GM19238 (cell line): ENCODE results near the gene PI4K2B.
"Not testable (repeated sequence)": the region's sequence is repeated elsewhere in the genome, so short reads cannot be mapped to it uniquely, and the experiment has no call there.

Experiments
- DNase-seq: peaks from one replicate; pipeline ENCODE4 v3.0.0; 2011; ENCODE audit warnings: low spot score; ENCODE audit not compliant: insufficient read length

The PI4K2B gene

DNA sequence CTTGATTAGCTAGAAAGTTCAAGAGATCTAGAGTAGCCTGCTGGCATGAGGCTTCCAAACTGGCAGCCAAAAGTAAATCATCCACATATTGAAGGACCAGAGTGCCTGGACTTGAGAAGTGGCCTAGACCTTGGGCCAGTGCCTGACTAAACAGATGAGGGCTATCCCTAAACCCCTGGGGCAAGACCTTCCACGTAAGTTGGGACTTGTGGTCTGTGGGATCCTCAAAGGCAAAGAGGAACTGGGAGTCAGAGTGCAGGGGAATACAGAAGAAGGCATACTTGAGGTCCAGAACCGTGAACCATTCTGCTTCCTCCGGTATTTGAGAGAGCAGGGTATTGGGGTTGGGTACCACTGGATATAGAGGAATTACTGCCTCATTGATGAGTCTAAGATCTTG, 8.4 kb downstream of the PI4K2B start:
- not testable (repeated sequence) for DNase-seq

GRCh38 chr4:25245181-25245580, 11.3 kb downstream of the PI4K2B start:
- DNase-seq: no peak

DNA sequence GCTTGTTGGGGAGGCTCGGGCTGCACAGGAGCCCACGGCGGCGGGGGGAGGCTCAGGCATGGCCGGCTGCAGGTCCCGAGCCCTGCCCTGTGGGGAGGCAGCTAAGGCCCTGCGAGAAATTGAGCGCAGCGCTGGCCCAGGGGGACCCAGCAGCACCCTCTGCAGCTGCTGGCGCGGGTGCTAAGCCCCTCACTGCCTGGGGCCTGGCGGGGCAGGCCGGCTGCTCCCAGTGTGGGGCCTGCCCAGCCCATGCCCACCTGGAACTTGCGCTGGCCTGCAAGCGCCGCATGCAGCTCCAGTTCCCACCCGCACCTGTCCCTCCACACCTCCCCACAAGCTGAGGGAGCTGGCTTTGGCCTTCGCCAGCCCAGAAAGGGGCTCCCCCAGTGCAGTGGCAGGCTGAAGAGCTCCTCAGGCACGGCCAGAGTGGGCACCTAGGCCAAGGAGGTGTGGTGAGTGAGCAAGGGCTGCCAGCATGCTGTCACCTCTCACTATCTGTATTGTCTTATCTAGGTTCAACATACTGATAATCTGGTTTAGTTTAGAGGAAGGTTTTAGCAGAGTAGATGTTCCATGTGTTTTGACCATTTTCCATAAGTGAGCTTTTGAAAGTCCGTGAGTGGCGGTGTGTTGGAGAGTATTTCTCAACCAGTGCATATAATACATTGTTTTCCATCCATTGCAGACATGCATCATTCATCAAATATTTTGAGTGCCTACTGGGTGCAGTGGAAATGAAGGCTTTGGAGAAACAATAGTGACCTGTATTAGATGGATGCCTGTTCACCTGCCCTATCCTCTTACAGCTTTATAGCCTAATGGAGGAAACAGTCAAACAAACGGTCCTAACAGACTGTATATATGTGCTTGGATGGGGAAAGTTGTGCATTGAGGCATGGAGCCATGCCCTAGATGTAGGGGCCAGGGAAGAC, 13.1 kb downstream of the PI4K2B start:
- no peak for DNase-seq

DNA sequence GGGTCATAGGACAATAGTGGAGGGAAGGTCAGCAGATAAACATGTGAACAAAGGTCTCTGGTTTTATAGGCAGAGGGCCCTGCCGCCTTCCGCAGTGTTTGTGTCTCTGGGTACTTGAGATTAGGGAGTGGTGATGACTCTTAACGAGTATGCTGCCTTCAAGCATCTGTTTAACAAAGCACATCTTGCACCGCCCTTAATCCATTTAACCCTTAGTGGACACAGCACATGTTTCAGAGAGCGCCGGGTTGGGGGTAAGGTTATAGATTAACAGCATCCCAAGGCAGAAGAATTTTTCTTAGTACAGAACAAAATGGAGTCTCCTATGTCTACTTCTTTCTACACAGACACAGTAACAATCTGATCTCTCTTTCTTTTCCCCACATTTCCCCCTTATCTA, 15.0 kb downstream of the PI4K2B start:
- not testable (repeated sequence) for DNase-seq

DNA sequence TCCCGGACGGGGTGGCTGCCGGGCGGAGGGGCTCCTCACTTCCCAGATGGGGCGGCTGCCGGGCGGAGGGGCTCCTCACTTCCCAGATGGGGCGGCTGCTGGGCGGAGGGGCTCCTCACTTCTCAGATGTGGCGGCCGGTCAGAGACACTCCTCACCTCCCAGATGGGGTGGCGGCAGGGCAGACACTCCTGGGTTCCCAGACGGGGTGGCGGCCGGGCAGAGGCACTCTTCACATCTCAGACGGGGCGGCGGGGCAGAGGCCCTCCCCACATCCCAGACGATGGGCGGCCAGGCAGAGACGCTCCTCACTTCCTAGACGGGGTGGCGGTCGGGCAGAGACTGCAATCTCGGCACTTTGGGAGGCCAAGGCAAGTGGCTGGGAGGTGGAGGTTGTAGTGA, 15.7 kb downstream of the PI4K2B start:
- DNase-seq: not testable (repeated sequence)

GRCh38 chr4:25252230-25253070, 18.6 kb downstream of the PI4K2B start:
- DNase-seq: no peak

DNA sequence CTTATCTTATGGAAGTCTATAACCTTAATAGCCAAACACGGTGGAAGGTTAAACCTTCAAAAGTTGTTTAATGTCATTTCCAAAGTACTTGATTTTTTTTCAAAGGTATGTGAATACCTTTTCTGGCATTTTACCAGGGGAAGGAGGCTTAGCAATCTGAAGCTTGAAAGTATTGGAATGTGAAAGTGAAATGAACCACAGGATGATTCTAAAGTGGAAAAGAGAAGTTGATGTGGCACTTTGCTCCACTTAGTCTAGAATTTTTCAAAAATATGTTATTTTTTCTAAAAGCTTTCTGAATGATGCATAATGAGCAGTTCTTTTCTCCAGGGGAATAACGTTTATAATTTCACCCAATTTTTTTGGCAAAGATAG, 19.2 kb downstream of the PI4K2B start:
- DNase-seq: no peak

GRCh38 chr4:25253786-25254185, 20.0 kb downstream of the PI4K2B start:
- DNase-seq: not testable (repeated sequence)

- DNase-seq: no peak
Measured at GRCh38 chr4:25258980-25259578, 25.2 kb downstream of the PI4K2B start.

DNA sequence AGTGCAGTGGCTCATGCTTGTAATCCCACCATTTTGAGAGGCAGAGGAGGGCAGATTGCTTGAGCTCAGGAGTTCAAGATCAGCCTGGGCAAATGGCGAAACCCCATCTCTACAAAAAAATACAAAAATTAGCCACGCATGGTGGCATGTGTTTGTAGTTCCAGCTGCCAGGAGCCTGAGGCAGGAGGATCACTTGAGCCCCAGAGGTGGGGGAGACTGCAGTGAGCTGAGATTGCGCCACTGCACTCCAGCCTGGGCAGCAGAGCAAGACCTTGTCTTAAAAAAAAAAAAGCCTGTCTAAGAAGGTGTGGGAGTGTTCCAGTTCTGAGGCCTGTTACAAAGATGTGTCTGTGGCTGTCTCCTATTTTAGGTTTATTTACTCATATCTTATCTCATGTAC, 38.0 kb downstream of the PI4K2B start:
- no peak for DNase-seq

- no peak for DNase-seq
Measured at GRCh38 chr4:25280210-25280609, 46.4 kb downstream of the PI4K2B start.

DNA sequence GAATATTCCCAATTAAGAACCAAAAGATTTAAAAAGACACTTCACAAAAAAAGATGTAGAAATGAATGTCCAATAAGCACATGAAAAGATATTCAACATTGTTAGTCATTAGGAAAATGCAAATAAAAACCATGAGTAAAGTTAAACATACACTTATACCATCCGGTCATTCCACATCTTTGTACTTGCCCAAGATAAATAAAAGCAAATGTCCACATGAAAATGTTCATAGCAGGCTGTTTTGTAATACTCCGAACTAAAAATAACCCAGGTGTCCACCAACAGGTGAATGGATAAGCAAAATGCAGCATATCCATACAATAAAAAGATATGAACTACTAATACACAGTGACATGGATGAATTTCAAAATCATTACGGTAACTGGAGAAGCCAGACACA, 50.1 kb downstream of the PI4K2B start:
- DNase-seq: no peak

DNA sequence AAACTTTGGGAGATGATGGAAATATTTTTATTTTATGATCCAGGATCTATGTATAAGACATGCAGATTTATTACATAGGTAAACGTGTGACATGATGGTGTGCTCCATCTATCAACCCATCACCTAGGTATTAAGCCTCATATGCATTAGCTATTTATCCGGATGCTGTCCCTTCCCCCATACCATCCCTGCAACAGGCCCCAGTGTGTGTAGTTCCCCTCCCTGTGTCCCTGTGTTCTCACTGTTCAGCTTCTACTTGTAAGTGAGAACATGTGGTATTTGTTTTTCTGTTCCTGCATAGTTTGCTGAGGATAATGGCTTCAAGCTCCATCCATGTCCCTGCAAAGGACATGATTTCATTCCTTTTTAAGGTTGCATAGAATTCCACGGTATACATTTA, 50.6 kb downstream of the PI4K2B start:
- DNase-seq: no peak

GRCh38 chr4:25290490-25291067, 56.7 kb downstream of the PI4K2B start:
- DNase-seq: no peak

- no peak for DNase-seq
Measured at GRCh38 chr4:25291158-25291733, 57.4 kb downstream of the PI4K2B start.

DNA sequence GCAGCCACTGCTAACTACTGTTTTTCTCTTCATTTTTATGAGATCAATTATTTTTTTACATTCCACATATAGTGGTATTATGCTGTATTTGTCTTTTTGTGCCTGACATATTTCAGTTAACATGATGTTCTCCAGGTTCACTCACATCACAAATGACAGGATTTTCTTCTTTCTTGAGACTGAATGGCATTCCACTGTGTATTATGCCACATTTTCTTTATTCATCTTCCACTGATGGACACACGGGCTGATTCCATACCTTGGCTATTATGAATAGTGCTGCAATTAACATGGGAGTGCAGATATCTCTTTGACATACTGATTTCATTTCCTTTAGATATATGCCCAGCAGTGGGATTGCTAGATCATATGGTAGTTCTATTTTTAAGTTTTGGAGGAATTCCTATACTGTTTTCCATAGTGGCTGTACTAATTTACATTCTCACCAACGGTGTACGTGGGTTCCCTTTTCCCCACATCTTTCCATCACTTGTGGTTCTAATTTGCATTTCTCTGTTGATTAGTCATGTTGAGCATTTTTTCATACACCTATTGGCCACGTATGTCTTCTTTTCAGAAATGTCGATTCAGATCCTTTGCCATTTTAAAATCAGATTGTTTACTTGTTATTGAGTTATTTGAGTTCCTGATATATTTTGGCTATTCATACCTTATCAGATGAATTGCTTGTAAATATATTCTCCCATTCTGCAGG, 63.9 kb downstream of the PI4K2B start:
- DNase-seq: no peak

DNA sequence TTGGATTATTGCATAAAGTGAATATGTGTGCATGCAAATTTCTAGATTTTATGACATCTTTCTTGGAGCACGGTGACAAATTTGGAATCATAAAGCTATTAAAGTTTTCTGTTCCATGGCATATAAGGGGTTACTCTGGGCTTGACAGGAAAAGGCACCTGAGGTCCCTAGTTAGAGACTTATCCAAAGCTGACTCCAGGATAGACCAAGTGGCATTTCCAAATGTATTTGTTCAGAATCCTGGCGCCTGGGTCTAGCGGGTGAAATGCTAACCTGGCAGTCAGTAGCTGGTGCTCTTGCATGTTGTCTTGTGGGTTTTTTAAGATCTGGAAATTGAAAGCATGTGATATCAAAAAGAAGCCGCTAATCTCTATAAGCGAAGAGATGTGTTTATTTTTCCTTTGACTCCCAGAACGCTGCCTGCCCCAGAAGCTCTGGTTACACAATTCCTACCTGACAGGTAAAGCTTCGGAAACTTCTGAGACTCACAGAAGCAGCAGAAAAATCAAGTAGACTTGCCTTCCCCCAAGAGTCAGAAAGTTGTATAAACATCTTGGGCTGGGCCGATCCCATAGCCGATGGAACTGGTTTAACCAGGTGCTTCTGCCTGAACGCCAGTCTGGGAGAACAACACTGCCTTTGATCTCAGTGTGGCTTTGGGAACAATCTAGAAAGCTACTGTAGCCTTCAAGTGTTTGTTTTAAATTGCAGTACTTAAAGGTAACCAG, 65.8 kb downstream of the PI4K2B start:
- DNase-seq: no peak

DNA sequence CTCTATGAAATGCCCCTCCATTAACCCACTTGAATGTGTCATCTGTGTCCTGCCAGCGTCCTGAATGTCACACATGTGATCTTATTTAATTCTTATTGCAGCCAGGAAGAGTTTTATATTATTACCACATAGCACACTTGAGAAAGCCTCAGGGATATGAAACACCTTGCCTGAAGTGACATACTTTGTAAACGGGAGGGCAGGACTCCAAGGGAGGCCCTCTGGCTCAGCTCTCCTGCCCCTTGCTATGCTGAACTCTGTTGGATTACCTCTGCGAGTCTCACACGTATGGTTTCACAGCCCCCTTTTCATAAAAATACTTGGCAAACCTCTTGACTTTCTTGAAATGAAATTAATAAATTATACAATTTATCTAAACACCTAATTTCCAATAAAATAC, 67.6 kb downstream of the PI4K2B start:
- no peak for DNase-seq

DNA sequence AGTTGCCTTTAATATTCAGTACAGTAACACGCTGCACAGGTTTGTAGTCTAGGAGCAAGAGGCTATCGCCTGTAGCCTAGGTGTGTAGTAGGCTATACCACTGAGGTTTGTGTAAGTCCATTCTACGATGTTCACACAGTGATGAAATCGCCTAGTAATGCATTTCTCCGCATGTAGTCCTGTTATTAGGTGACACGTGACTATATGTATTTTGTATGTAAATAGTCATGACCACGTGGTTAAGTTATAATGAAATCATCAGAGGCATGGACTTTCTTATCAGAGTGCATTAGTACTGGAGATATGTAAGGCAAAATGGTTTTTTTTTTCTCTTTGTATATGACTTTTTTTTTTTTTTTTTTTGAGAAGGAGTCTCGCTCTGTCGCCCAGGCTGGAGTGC, 68.8 kb downstream of the PI4K2B start:
- no peak for DNase-seq

DNA sequence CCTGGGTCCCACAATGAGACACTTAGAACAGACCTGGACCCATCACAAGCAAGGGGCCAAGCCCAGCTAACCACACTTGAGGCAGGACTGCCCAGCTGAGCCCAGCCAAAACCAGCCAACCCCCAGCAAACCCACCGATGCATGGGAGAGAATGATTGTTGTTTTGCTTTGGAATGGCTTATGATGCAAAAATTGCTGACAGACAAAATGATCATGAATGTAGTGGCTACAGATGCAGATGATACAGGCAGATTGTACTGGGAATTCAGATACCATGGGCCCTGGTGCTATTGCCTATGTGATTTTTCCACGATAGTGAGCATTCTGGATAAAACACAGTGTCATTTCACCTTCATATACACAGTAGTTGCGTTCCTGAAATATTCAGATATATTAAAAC, 69.7 kb downstream of the PI4K2B start:
- DNase-seq: no peak
